ENCODE results near the gene DNAI7.

DNAI7 gene

DNA sequence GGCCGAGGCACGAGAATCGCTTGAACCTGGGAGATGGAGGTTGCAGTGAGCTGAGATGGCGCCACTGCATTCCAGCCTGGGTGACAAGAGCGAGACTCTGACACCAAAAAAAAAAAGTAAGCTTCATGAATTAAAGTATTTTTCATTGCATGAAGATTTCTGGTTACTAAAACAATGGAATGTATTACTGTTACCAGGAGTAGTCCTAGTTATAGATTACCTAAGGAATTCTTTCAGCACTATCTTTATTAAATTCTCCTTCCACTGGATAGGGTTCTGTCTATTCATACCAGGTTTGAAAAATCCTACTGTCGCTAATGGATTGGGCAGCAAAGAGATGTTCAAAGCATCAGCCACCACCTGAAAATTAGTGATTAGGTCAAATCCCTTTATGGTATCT lies 12.5 kb upstream of the DNAI7 start:
- 97% methylated on average over 6 of the region's 6 CpGs for WGBS, 2 experiments
- H3K27me3 ChIP-seq (ENCODE audit: control insufficient read depth, insufficient read depth, low read length, poor library complexity, severe bottlenecking) = no peaks in the 10 kb centered on the region
- H3K9me3 ChIP-seq (ENCODE audit: control insufficient read depth, low read length) = no peaks in the 10 kb centered on the region
- H3K4me3 ChIP-seq (ENCODE audit: insufficient read depth, low read depth, low read length) = no peak overlapping the region
- H3K4me1 ChIP-seq (ENCODE audit: control insufficient read depth, insufficient read depth, low read length) = no peaks in the 10 kb centered on the region
- H3K27ac ChIP-seq (ENCODE audit: insufficient read depth, low read depth, low read length, poor library complexity, severe bottlenecking) = no peak overlapping the region
- H3K36me3 ChIP-seq (ENCODE audit: control insufficient read depth, insufficient read depth, low read length) = no peaks in the 10 kb centered on the region

DNA sequence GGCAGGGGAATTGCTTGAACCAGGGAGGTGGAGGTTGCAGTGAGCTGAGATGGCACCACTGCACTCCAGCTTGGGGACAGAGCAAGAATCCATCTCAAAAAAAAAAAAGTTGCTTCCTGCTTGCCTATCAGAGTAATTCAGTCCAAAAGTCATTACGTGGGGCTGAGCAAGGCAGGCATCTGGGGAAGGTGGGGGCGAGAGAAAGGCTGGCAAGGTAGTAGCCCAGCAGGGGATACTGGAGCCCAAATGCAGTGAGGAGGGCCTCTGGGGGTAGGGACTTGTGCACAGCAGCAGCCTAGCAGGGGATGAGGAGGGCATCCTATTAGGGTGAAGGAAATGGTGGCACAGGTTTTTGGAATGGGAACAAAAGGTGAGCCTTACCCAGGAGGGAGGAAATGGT lies 7.2 kb upstream of the DNAI7 start:
- 90 to 92% methylated on average over 2 of the region's 2 CpGs for WGBS, 2 experiments
- no peaks in the 10 kb centered on the region for H3K36me3 ChIP-seq (ENCODE audit: control insufficient read depth, insufficient read depth, low read length)

DNA sequence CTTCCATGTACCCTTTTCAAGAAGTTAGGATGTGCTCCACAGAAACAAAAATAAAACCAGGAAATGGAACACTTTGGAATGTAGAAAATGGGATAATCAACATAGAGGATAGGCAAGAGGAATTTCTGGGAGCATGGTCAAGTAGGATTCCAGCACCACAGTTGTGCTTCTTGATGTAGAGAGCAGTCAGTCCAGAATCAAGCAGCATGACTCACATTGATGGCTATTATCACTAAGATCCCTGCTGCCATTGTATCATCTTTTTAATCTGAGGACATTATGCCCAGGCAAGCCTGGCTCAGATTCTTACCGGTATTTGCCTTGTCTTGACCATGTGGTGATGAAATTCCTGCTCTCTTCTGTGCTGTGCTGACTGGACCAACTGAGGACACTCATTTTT lies 5.7 kb upstream of the DNAI7 start:
- Histone ChIP-seq H3K27ac (ENCODE audit: insufficient read depth, low read depth, low read length, poor library complexity, severe bottlenecking) (no peak overlapping the region), H3K4me3 (ENCODE audit: insufficient read depth, low read depth, low read length) (no peak overlapping the region), H3K36me3 (ENCODE audit: control insufficient read depth, insufficient read depth, low read length) (no peaks in the 10 kb centered on the region), H3K4me1 (ENCODE audit: control insufficient read depth, insufficient read depth, low read length) (no peaks in the 10 kb centered on the region), H3K9me3 (ENCODE audit: control insufficient read depth, low read length) (no peaks in the 10 kb centered on the region), H3K27me3 (ENCODE audit: control insufficient read depth, insufficient read depth, low read length, poor library complexity, severe bottlenecking) (no peaks in the 10 kb centered on the region)
- WGBS, 2 experiments = 90 to 95% methylated on average over 1 of the region's 1 CpG

More for the DNA sequence above, 7.2 kb upstream of the DNAI7 start:
- Histone ChIP-seq H3K27ac (ENCODE audit: insufficient read depth, low read depth, low read length, poor library complexity, severe bottlenecking) (no peak overlapping the region), H3K4me1 (ENCODE audit: control insufficient read depth, insufficient read depth, low read length) (no peaks in the 10 kb centered on the region), H3K4me3 (ENCODE audit: insufficient read depth, low read depth, low read length) (no peak overlapping the region), H3K27me3 (ENCODE audit: control insufficient read depth, insufficient read depth, low read length, poor library complexity, severe bottlenecking) (no peaks in the 10 kb centered on the region), H3K9me3 (ENCODE audit: control insufficient read depth, low read length) (no peaks in the 10 kb centered on the region)

DNA sequence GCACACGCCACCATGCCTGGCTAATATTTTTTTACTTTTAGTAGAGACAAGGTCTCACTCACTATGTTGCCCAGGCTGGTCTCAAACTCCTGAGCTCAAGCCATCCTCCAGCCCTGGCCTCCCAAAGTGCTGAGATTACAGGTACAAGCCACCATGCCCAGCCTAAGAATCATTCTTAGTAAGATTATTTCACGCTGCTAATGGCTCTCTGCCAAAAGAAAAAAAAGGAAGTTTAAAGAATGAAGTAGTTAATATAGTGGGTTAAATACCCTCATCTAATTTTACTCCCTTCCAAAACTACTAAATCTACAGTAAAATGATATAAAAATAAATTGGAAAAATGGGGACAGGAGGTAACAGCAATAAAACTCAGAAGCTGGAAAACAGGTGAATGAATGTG lies 2.6 kb upstream of the DNAI7 start:
- H3K27me3 ChIP-seq (ENCODE audit: control insufficient read depth, insufficient read depth, low read length, poor library complexity, severe bottlenecking) = no peaks in the 10 kb centered on the region
- no peaks in the 10 kb centered on the region for H3K36me3 ChIP-seq (ENCODE audit: control insufficient read depth, insufficient read depth, low read length)
- H3K4me3 ChIP-seq (ENCODE audit: insufficient read depth, low read depth, low read length) = no peak overlapping the region
- H3K9me3 ChIP-seq (ENCODE audit: control insufficient read depth, low read length) = no peaks in the 10 kb centered on the region
- no peak overlapping the region for H3K27ac ChIP-seq (ENCODE audit: insufficient read depth, low read depth, low read length, poor library complexity, severe bottlenecking)
- WGBS, 2 experiments = 89 to 96% methylated on average over 1 of the region's 2 CpGs
- no peaks in the 10 kb centered on the region for H3K4me1 ChIP-seq (ENCODE audit: control insufficient read depth, insufficient read depth, low read length)

DNA sequence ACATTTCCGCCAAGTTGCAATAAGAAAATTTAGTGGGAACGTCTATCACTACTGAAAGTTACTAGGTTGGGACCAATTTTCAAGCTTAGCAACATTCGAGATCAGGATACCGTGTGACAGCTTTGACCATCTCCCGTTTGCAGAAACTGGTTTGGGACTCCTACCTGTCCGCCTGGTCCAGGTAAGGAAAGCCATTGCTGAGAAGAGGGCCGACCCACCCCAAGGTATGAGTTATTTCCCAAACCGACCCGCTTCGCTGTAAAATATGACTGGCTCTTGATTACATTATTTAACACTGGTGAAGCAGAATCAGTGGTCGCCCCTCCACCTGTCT lies 271 bp downstream of the DNAI7 start:
- H3K27ac ChIP-seq (ENCODE audit: insufficient read depth, low read depth, low read length, poor library complexity, severe bottlenecking) = no peak overlapping the region
- 18 to 20% methylated on average over 11 of the region's 11 CpGs for WGBS, 2 experiments

DNA sequence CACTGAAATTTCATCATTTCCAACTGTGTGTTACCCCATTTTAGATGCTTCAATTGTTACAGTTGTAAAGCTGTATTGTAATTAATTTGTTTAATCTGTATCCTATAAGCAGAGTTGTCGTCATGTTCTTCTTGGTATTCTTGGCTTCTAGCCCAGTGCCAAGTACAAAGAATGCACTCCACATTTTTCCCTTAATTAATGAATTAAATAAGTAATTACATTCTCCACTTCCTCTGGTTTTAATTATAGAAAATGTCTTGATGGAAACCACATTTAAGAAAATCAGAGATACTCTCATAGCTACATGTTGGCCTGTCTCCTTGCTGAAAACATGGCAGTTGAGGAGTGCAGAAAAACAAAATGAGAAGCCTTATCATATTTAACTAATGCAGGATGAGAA lies 746 bp downstream of the DNAI7 start:
- Histone ChIP-seq H3K27ac (ENCODE audit: insufficient read depth, low read depth, low read length, poor library complexity, severe bottlenecking) (no peak overlapping the region), H3K27me3 (ENCODE audit: control insufficient read depth, insufficient read depth, low read length, poor library complexity, severe bottlenecking) (no peaks in the 10 kb centered on the region), H3K4me1 (ENCODE audit: control insufficient read depth, insufficient read depth, low read length) (no peaks in the 10 kb centered on the region), H3K36me3 (ENCODE audit: control insufficient read depth, insufficient read depth, low read length) (no peaks in the 10 kb centered on the region), H3K9me3 (ENCODE audit: control insufficient read depth, low read length) (no peaks in the 10 kb centered on the region), H3K4me3 (ENCODE audit: insufficient read depth, low read depth, low read length) (peak overlapping the region; percentile 67)
- WGBS, 2 experiments = 100% methylated on average over 1 of the region's 1 CpG; no CpG with 5 or more reads in 1 of the 2 experiments

More for the DNA sequence above, 271 bp downstream of the DNAI7 start:
- H3K9me3 ChIP-seq (ENCODE audit: control insufficient read depth, low read length) = no peaks in the 10 kb centered on the region
- no peaks in the 10 kb centered on the region for H3K36me3 ChIP-seq (ENCODE audit: control insufficient read depth, insufficient read depth, low read length)
- peak overlapping the region; percentile 67 for H3K4me3 ChIP-seq (ENCODE audit: insufficient read depth, low read depth, low read length)
- no peaks in the 10 kb centered on the region for H3K27me3 ChIP-seq (ENCODE audit: control insufficient read depth, insufficient read depth, low read length, poor library complexity, severe bottlenecking)
- no peaks in the 10 kb centered on the region for H3K4me1 ChIP-seq (ENCODE audit: control insufficient read depth, insufficient read depth, low read length)

DNA sequence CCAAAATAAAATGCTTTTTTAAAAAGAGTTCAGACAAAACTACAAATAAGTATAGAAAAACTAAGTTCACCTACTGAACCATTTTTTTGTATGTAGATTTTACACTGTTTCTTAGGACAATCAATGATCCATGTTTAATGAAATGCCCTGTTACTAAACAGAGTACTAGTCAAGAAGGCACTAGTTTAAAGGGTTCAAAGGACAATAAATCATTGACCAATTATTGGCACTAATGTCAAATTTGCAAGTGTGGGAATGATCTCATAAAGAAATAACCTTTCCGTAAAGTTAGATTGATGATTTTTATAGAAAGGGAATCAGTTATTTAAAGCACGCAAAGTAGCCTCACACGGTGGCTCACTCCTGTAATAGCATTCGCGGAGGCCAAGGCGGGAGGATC lies 4.2 kb downstream of the DNAI7 start:
- WGBS, 2 experiments = 94 to 96% methylated on average over 6 of the region's 6 CpGs
- H3K27me3 ChIP-seq (ENCODE audit: control insufficient read depth, insufficient read depth, low read length, poor library complexity, severe bottlenecking) = no peaks in the 10 kb centered on the region
- H3K9me3 ChIP-seq (ENCODE audit: control insufficient read depth, low read length) = no peaks in the 10 kb centered on the region
- no peak overlapping the region for H3K4me3 ChIP-seq (ENCODE audit: insufficient read depth, low read depth, low read length)
- H3K36me3 ChIP-seq (ENCODE audit: control insufficient read depth, insufficient read depth, low read length) = no peaks in the 10 kb centered on the region
- no peaks in the 10 kb centered on the region for H3K4me1 ChIP-seq (ENCODE audit: control insufficient read depth, insufficient read depth, low read length)
- H3K27ac ChIP-seq (ENCODE audit: insufficient read depth, low read depth, low read length, poor library complexity, severe bottlenecking) = no peak overlapping the region

DNA sequence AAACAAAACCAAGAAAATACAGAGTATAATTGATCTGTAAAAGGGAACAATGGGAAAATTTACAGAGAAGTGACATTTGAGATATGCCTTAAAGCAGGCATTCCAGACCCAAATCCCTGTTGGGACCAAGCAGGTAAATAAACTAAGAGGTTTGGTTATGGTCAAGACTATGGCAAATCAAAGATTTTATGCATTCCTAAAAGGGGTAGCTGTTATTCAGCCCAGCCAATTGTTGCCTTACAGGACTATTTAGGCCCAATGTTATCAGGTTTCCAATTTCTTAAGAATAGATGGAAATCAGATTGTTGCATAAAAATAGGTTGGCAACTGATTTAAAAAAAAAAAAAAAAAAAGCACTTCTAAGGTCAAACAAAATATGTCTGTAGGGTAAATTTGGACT lies 5.3 kb downstream of the DNAI7 start:
- no peak overlapping the region for H3K4me3 ChIP-seq (ENCODE audit: insufficient read depth, low read depth, low read length)
- no peaks in the 10 kb centered on the region for H3K9me3 ChIP-seq (ENCODE audit: control insufficient read depth, low read length)
- H3K27me3 ChIP-seq (ENCODE audit: control insufficient read depth, insufficient read depth, low read length, poor library complexity, severe bottlenecking) = no peaks in the 10 kb centered on the region
- H3K4me1 ChIP-seq (ENCODE audit: control insufficient read depth, insufficient read depth, low read length) = no peaks in the 10 kb centered on the region
- no peaks in the 10 kb centered on the region for H3K36me3 ChIP-seq (ENCODE audit: control insufficient read depth, insufficient read depth, low read length)
- no peak overlapping the region for H3K27ac ChIP-seq (ENCODE audit: insufficient read depth, low read depth, low read length, poor library complexity, severe bottlenecking)

DNA sequence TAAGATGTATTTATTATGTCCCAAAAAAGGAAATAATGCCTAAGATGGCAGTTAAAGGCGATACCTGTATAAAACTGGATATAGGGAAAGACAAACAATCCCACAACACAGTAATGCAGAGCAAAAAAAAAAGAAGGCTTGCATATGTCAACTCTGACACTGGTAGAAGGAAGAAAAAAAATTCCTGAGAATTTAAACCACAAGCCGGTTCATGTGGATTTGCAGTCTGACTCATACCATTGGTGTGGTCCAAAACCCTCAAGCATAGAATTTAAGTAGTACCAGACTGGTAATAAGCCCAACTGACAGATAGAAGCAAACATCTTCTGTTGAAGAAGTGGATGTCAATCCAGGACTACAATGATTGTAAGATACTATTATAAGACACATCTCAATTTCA lies 7.2 kb downstream of the DNAI7 start:
- H3K4me1 ChIP-seq (ENCODE audit: control insufficient read depth, insufficient read depth, low read length) = no peaks in the 10 kb centered on the region
- no peaks in the 10 kb centered on the region for H3K27me3 ChIP-seq (ENCODE audit: control insufficient read depth, insufficient read depth, low read length, poor library complexity, severe bottlenecking)
- H3K27ac ChIP-seq (ENCODE audit: insufficient read depth, low read depth, low read length, poor library complexity, severe bottlenecking) = no peak overlapping the region
- H3K4me3 ChIP-seq (ENCODE audit: insufficient read depth, low read depth, low read length) = no peak overlapping the region
- H3K36me3 ChIP-seq (ENCODE audit: control insufficient read depth, insufficient read depth, low read length) = no peaks in the 10 kb centered on the region
- H3K9me3 ChIP-seq (ENCODE audit: control insufficient read depth, low read length) = no peaks in the 10 kb centered on the region
- 94 to 98% methylated on average over 1 to 2 of the region's 2 CpGs for WGBS, 2 experiments

DNA sequence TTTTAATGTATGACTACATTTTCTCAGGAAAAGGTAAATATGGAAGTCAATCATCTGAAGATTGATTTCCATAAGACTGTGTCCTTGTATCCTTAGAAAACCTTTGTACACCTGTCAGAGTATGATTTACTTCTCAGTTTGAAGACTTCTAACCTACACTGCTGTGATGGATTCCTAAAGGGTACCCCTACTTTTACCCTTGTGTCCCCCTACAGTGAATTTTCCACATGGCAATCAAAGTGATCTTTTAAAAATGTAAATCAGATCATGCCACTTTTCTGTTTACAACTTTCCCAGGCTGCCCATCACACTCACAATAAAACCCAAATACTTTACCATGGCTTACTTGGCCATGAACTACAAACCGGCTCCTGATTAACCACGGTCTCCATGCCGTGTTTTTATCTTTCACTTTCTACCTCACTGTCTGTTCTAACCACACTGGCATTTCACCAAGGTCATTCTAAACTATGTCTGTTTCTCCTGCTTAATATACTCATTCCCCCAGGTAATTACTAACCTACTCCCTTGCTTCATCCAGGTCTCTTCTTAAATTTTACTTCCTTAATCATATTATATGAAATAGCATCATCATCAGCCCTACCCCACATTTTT lies 8.1 kb downstream of the DNAI7 start:
- Histone ChIP-seq H3K27me3 (ENCODE audit: control insufficient read depth, insufficient read depth, low read length, poor library complexity, severe bottlenecking) (no peaks in the 10 kb centered on the region), H3K27ac (ENCODE audit: insufficient read depth, low read depth, low read length, poor library complexity, severe bottlenecking) (no peak overlapping the region), H3K4me3 (ENCODE audit: insufficient read depth, low read depth, low read length) (no peak overlapping the region), H3K4me1 (ENCODE audit: control insufficient read depth, insufficient read depth, low read length) (no peaks in the 10 kb centered on the region), H3K36me3 (ENCODE audit: control insufficient read depth, insufficient read depth, low read length) (no peaks in the 10 kb centered on the region), H3K9me3 (ENCODE audit: control insufficient read depth, low read length) (no peaks in the 10 kb centered on the region)
- WGBS, 2 experiments = 89 to 92% methylated on average over 3 of the region's 3 CpGs

Measured in ectodermal cell (in vitro differentiated cells).